GM03348 (cell line): ENCODE data around the gene NDE1.
A peak's percentile ranks its signal among the peaks of the same experiment; 100 is the strongest.
"Not testable (repeated sequence)": the region's sequence is repeated elsewhere in the genome, so short reads cannot be mapped to it uniquely, and the experiment has no call there.

Experiments
- DNase-seq: peaks from one replicate; pipeline ENCODE4 v3.0.0; 2012; ENCODE audit warnings: low spot score

NDE1 gene

GRCh38 chr16:15701367-15701766, 51.3 kb downstream of the NDE1 start:
- DNase-seq, result no peak

- no peak for DNase-seq
Observed at GRCh38 chr16:15701975-15702970, 52.2 kb downstream of the NDE1 start.

GRCh38 chr16:15703029-15703736, 53.1 kb downstream of the NDE1 start:
- no peak for DNase-seq

GRCh38 chr16:15704545-15704987, 54.5 kb downstream of the NDE1 start:
- peak; percentile 90 for DNase-seq

- no peak for DNase-seq
Observed at GRCh38 chr16:15705064-15705565, 55.1 kb downstream of the NDE1 start.

GRCh38 chr16:15707332-15707731, 57.3 kb downstream of the NDE1 start:
- DNase-seq, result no peak

- DNase-seq, result no peak
Observed at GRCh38 chr16:15708096-15708495, 58.1 kb downstream of the NDE1 start.

GRCh38 chr16:15708997-15709396, 59.0 kb downstream of the NDE1 start:
- DNase-seq, result no peak

- DNase-seq, result no peak
Observed at GRCh38 chr16:15714393-15715172, 64.5 kb downstream of the NDE1 start.

- no peak for DNase-seq
Observed at GRCh38 chr16:15715221-15715620, 65.2 kb downstream of the NDE1 start.

GRCh38 chr16:15716694-15717447, 66.8 kb downstream of the NDE1 start:
- DNase-seq, result no peak

- no peak for DNase-seq
Observed at GRCh38 chr16:15721018-15721417, 71.0 kb downstream of the NDE1 start.

- no peak for DNase-seq
Observed at GRCh38 chr16:15723808-15724207, 73.8 kb downstream of the NDE1 start.

- no peak for DNase-seq
Observed at GRCh38 chr16:15725641-15726240, 75.7 kb downstream of the NDE1 start.

GRCh38 chr16:15726715-15727114, 76.7 kb downstream of the NDE1 start:
- no peak for DNase-seq

GRCh38 chr16:15727697-15728096, 77.7 kb downstream of the NDE1 start:
- DNase-seq, result not testable (repeated sequence)

- DNase-seq, result no peak
Observed at GRCh38 chr16:15729152-15729551, 79.1 kb downstream of the NDE1 start.

- DNase-seq, result no peak
Observed at GRCh38 chr16:15732416-15732815, 82.4 kb downstream of the NDE1 start.

GRCh38 chr16:15735610-15736009, 85.6 kb downstream of the NDE1 start:
- DNase-seq, result no peak

- DNase-seq, result no peak
Observed at GRCh38 chr16:15736529-15736928, 86.5 kb downstream of the NDE1 start.

GRCh38 chr16:15737140-15737644, 87.1 kb downstream of the NDE1 start:
- no peak for DNase-seq
